ENCODE measurements around the gene ADAMTS14.

The ADAMTS14 gene

GRCh38 chr10:70729763-70730357 lies 57.6 kb downstream of the ADAMTS14 start:
- no peak for TF ChIP-seq CTCF (IDR thresholded peaks at IDR 0.05; ENCODE audit: low read depth, low read length)
- no peak overlapping the region for H3K4me3 ChIP-seq (ENCODE audit: low read depth, low read length)

DNA sequence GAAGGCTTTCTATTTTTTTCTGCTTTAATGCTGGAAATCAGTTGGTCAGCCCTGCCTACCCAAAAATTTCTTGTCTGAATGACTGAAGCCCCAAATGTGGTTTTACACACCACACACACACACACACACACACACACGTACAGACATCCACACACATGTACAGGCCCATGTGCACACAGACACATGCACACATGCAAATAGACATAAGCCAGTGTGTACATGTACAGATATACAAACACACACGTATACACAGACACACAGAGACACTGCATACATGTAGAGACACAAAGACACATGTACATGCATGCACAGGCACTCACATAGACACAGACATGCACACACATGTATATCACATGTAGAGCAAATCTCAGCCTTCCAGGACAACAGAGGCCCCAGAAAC lies 58.6 kb downstream of the ADAMTS14 start:
- TF ChIP-seq CTCF (IDR thresholded peaks at IDR 0.05; ENCODE audit: low read depth, low read length) = no peak
- no peak overlapping the region for H3K4me3 ChIP-seq (ENCODE audit: low read depth, low read length)

DNA sequence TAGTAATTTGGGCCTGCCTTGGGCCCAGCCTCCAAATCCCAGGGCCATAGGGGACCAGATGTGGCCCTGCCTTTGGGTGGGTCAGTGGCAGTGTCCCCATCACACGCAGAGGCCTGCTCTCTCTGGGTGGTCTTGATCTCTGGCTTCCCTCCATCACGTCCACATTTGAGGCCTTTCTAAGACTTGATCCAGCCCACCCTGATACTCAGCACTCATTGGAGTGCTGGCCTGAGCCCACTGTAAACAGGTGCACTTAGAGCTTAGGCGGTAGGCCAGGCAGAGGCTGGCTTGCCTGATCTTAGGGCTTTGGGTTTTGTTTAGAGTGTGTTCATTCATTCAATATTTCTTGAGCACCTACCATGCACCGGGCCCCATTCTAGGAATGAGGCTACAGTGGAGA lies 60.3 kb downstream of the ADAMTS14 start:
- no peak for TF ChIP-seq CTCF (IDR thresholded peaks at IDR 0.05; ENCODE audit: low read depth, low read length)
- H3K4me3 ChIP-seq (ENCODE audit: low read depth, low read length) = no peak overlapping the region

DNA sequence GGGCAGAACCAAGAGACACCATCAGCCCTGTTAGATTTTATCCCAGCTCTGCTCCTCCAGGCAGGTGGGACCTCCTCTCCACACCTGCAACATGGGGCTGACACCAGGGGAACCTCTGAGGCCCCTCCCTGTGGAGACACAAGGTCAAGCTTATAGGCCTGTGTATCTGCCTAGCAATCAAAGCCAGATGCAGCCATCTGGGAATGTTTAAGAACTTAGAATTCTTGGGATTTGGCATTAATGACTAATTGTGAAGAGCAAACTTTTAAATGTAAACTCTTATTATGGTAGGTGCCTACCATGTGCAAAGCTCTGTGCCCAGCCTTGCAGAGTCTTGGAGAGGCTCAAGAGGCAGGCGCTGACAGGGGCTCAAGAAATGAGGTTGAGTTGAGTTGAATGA lies 60.7 kb downstream of the ADAMTS14 start:
- H3K4me3 ChIP-seq (ENCODE audit: low read depth, low read length) = no peak overlapping the region
- no peak for TF ChIP-seq CTCF (IDR thresholded peaks at IDR 0.05; ENCODE audit: low read depth, low read length)

DNA sequence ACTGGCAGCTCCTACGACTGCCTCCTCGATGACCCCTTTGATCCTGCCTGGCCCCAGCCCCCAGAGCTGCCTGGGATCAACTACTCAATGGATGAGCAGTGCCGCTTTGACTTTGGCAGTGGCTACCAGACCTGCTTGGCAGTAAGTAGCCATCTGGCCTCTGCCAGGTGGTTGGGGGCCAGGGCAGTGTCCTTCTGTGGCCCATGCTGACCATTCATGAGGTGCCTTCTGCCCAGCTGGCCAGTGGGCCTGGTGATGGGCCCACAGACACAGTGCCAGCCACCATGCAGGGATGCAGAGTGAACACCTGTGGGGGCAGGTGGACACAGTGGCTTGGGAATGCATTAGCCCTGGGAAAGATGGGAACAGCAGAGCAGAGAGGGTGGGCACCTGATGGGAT lies 62.9 kb downstream of the ADAMTS14 start:
- no peak for TF ChIP-seq CTCF (IDR thresholded peaks at IDR 0.05; ENCODE audit: low read depth, low read length)
- H3K4me3 ChIP-seq (ENCODE audit: low read depth, low read length) = no peak overlapping the region

- TF ChIP-seq CTCF (IDR thresholded peaks at IDR 0.05; ENCODE audit: low read depth, low read length) = no peak
- H3K4me3 ChIP-seq (ENCODE audit: low read depth, low read length) = no peak overlapping the region
Measured at GRCh38 chr10:70736525-70736924, 64.2 kb downstream of the ADAMTS14 start.

DNA sequence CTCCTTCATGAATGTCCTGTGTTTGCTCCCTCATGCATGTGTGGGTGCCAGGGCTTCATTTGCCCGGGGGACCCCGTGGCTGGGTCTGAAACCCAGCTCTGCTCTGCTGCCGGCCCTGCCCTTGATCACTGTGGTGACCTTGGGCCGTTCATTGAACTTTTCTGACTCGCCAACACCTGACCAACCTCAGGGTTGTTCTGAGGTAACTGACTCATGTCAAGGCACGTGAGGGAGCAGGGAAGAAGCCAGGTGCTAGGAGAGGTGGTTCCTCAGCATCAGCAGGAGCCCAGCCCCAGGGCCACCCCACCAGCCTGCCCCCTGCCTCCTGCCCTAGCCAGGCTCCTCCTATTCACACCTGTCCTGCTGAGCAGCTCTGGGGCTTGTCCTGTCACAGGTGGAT lies 64.9 kb downstream of the ADAMTS14 start:
- TF ChIP-seq CTCF (IDR thresholded peaks at IDR 0.05; ENCODE audit: low read depth, low read length) = no peak
- H3K4me3 ChIP-seq (ENCODE audit: low read depth, low read length) = no peak overlapping the region
